ENCODE results near the gene KDM7A. TPM values are rescaled to one million over a fixed set of nuclear protein-coding genes. Genes with fewer than 3 reads are reported as not detected.
A peak's percentile ranks its signal among the peaks of the same experiment; 100 is the strongest.

KDM7A gene
- total and polyA plus RNA-seq, 9 of the 15 experiments (the other 6 are each of a cell fraction or from before 2014, with no cell fraction given) = 0.90 to 8.4 (median 7.0) TPM

- ChIA-PET CTCF (ENCODE audit: low intra/inter-chr PET ratio) (no interaction called here), POLR2A (interaction anchor here (1.8 kb wide), 1 partner anchor 12 kb away, joined by 5 read pairs; no protein-coding TSS in a partner anchor)
- Histone ChIP-seq H3K4me2 (ENCODE audit: insufficient read depth, low read length) (no peak overlapping the region), H3K4me1 (replicated peaks in 1 of 2; ENCODE audit: control insufficient read depth in 2 of 2, insufficient read depth in 2 of 2, low read length in 2 of 2) (peaks cover 0 to 11% of the 10 kb centered on the region in 2 experiments; a peak in 3 of 5 replicates), H3K27ac (ENCODE audit: extremely low read depth, low read depth, low read length) (no peak overlapping the region), H3K27me3 (ENCODE audit: control insufficient read depth in 2 of 2, insufficient read depth in 2 of 2, low read length in 2 of 2) (no peaks in the 10 kb centered on the region), H3K36me3 (ENCODE audit: control insufficient read depth, insufficient read depth, low read length) (no peaks in the 10 kb centered on the region), H3K79me2 (ENCODE audit: control insufficient read depth, insufficient read depth, low read length) (no peaks in the 10 kb centered on the region), H3K9me1 (ENCODE audit: control insufficient read depth, insufficient read depth, low read length) (no peaks in the 10 kb centered on the region), H3K9ac (ENCODE audit: insufficient read depth in 1 of 2, low read depth in 2 of 2, low read length in 2 of 2) (no peak overlapping the region), H2AFZ (ENCODE audit: low read depth, low read length) (no peak overlapping the region), H3K4me3 (no peak overlapping the region), H3K9me3 (replicated peaks; ENCODE audit: control insufficient read depth, insufficient read depth, low read depth, low read length) (no peaks in the 10 kb centered on the region), H4K20me1 (replicated peaks; ENCODE audit: control insufficient read depth, insufficient read depth, low read length) (no peaks in the 10 kb centered on the region)
- in situ Hi-C loops (cut with MboI) (no loop called here), intact Hi-C loops (cut with micrococcal nuclease) (no loop called here)
- no peak for DNase-seq (ENCODE audit: extremely low read depth in 1 of 4, low spot score in 3 of 4)
- BruUV-seq (replicated peaks) = no TSS peak
- no peak for TF ChIP-seq HBP1 (CRISPR knock-in tag; IDR thresholded peaks at IDR 0.05)
- TF ChIP-seq HMBOX1 (IDR thresholded peaks at IDR 0.05) = 0 out of 2 replicates have a peak, but pooled peaks have one; percentile 9
- TF ChIP-seq RCOR1 (IDR thresholded peaks at IDR 0.05; ENCODE audit: borderline replicate concordance in 1 of 2, low read depth in 2 of 2, low read length in 2 of 2) = peak in 1 of 2 experiments; percentile 51; a peak in 1 of 4 replicates
- peak; percentile 27 to 35; a peak in 1 of 4 replicates for TF ChIP-seq KDM1A (IDR thresholded peaks at IDR 0.05)
- no peak for FAIRE-seq
- 65% methylated on average over 7 of the region's 7 CpGs for WGBS (ENCODE audit: insufficient coverage, low coverage, missing lambda C conversion rate)
- ATAC-seq = no peak
These were observed 23.1 kb downstream of the KDM7A start for GRCh38 chr7:140153666-140154161.

Measured in K562 (cell line).